NT2/D1 (cell line): ENCODE data around the gene MPV17L2.

Source experiments
- SUZ12 ChIP-seq: IDR thresholded peaks from 2 replicates; pipeline ENCODE4 v1.6.1; 2011; ENCODE audit not compliant: insufficient read length, insufficient read depth; ENCODE audit errors: extremely low read depth
- YY1 ChIP-seq: IDR thresholded peaks from 2 replicates; pipeline ENCODE4 v1.6.1; 2011; ENCODE audit not compliant: insufficient read length, insufficient read depth
- ZNF274 ChIP-seq: IDR thresholded peaks from 2 replicates; pipeline ENCODE4 v1.6.1; 2011; ENCODE audit warnings: mild to moderate bottlenecking, low read depth, low read length

DNA sequence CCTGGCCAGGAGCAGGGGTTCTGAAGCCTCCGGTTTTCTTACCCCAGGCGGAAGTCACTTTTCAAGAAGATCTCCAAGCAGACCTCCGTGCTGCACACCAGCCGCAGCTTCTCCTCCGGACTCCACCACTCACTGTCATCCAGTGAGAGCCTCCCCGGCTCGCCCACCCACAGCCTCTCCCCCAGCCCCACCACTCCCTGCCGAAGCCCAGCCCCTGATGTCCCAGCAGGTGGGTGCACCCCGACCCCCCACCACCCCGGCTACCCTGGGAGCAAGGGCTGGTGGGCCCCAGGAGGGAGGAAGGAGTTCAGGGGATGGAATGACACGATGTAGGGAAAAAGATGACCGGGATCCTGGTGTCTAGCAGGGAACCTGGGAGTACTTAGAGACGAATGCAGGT lies 45.6 kb upstream of the MPV17L2 start:
- TF ChIP-seq SUZ12 (no peak), ZNF274 (no peak), YY1 (no peak)
